HG03558 (cell line): ENCODE measurements around the gene KRCC1.
"Not testable (repeated sequence)": the region's sequence is repeated elsewhere in the genome, so short reads cannot be mapped to it uniquely, and the experiment has no call there.

Experiments
- ATAC-seq: cut with Tn5 transposase; IDR thresholded peaks from one replicate; pipeline ENCODE4 v1.9.1; 2021; ENCODE audit warnings: moderate number of reproducible peaks; ENCODE audit not compliant: unreplicated experiment; ENCODE audit errors: extremely low read depth

KRCC1 gene

DNA sequence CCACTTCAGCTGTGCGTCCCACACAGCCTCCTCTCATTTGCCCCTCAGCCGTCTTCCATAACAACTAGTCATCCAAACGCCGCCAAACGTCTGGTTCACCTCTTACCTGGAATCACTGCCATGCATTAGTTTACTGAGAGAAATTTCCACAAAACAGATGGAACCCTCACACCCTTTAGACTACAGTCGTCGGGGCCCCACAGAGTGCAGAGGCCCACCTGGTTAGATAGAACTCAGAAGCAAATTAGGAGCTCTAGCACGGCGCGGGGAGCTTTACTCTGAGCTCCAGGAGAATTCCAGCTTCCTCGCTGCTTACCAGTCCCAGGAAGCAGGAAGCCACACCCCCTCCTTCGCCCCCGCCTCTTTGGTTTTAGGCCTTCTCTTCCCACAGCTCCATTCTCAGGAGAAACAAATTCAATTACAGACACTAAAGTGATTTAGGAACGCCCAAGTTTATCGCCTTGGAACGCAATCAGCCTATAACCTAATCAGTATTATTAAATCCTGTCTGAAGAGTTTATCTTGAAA, 48.6 kb downstream of the KRCC1 start:
- ATAC-seq = no peak

DNA sequence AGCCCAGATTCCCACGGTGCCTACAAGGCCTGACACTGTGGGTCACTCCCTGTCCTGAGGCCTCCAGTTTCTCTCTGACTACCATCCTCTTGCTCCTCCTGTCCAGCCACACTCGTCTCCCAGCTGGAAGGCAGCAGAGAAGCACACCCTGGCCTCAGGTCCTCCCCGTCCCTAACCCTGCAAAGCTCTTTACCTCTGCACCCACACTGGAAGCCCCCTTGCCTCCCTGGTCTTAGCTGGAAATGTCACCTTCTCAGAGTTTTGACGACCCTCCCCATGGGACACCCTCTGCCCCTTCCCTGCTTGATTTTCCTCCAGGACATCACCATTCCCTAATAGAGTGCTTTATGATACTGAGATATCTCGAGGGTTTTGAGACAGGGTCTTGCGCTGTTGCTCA, 49.8 kb downstream of the KRCC1 start:
- ATAC-seq = no peak

DNA sequence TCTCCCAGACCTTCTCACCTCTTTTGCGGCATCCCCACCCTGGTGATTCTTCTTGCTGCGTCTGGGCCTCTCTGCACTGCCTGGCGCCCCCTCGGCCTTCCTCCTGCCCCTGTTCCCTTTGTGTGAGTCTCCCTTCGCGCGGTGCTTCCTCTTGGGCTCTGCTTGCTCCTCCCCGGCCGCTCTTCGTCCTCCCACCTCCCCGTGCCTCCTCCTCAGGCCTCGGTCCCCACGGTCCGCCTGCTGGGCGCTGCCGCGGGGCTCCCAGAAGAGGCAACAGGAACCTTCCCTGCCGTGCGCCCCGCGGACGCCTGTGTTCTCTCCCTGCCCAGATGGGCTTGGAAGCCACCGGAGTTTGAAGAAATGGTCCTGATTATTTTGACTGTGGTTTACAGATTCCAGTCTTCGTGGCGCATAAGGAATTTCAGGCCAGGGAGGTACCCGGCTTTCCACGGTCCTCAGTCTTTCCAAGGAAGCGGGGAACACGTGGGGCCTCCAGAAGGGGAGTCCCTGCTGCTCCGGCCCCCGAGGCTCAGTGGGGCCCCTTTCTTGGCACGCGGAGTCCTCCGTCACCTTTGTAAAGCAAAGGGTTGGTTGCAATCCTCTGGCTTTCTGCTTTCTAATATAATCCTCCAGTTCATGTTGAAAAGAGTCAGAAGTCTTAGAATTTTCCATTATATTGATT, 52.4 kb downstream of the KRCC1 start:
- no peak for ATAC-seq

DNA sequence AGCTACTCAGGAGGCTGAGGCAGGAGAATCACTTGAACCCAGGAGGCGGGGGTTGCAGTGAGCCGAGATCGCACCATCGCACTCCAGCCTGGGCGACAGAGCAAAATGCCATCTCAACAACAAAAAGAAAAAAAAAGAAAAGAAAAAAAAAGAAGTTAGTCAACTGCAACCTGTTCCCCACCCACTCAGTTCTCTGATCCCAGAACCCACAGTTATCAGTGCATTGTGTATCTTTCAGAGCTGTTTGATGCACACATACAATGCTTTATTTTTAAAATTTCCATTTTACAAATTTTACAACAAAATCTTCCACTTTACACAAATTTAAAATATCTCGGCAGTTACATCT, 53.2 kb downstream of the KRCC1 start:
- ATAC-seq = no peak

DNA sequence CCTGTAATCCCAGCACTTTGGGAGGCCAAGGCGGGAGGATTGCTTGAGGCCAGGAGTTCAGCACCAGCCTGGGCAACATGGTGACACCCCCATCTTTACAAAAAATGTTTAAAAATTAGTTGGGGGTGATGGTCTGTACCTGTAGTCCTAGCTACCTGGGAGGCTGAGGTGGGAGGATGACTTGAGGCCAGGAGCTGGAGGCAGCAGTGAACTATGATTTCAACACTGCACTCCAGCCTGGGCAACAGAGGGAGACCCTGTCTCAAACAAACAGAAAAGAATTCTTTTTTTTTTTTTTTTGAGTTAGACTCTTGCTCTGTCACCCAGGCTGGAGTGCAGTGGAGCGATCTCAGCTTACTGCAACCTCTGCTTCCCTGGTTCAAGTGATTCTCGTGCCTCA, 55.1 kb downstream of the KRCC1 start:
- ATAC-seq = not testable (repeated sequence)

DNA sequence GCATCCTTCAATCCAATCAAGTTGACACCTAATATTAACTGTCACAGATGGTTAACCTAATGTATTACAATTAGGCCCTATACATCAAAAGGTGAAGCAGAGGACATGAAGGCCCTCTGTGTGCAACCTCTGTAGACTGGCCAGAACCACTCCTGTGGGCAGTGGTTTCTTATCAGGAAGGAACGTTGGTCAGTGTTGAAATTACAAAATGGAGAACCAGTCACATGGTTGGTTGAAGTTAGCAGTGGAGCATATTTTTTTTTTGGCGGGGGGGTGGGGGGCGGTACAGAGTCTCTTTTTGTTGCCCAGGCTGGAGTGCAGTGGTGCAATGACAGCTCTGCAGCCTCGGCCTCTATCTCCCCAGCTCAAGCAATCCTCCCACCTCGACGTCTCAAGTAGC, 59.0 kb downstream of the KRCC1 start:
- ATAC-seq = no peak

DNA sequence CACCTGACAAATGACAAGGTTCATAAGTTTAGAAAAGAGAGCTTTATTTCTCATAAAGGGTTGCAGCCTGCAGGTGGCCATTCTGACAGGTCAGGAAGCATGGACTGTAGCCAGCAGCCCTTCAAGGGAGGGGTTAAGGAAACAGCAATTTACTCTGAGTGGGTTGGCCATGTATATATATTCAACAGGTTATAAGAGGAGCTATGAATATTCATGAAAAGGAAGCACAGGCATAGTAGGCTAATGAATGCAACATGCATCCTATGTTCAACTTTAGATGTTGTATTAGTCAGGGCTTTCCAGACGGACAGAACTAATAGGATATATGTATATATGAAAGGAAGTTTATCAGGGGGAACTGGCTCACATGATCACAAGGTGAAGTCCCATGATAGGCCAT, 59.8 kb downstream of the KRCC1 start:
- ATAC-seq = no peak

DNA sequence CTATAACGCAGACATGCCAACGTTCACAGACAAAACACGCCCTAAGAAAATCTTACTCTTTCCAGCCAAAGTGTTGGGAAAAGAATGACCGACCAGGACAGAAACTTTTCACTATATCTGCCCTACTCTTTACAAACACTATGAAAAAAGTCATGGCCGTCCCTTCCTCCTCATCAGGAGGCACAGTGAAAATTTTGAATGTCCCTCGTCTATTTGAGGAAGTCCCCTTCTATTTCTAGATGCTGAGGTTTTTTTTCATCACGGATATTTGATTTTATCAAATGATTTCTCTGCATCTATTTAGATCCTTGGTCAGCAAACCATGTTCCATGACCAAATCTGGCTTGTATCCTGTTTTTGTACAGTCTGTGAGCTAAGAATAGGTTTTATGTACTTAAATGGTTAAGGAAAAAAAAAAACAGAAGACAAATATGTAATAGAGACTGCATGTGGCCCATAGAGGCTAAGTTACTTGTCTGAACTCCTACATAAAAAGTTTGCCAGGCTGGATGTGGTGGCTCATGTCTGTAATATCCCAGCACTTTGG, 61.2 kb downstream of the KRCC1 start:
- ATAC-seq = not testable (repeated sequence)

DNA sequence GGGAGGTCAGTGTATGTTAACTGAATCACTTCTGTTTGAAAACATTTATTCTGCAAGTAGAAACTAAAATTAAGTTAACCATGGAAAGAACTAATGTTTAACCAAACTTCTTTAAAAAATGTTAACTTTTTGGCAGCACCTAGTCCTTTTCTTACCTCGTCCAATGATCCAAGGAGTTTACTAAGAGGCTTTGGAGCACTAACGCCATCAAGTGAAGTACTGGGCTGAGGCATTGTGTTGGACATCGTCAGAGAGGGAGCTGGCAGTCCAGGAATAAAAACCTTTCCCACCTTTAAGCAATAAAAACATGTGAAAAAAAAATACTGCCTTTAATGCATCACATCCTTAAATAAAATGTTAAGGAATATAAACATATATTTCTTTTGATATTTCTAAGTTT, 63.0 kb downstream of the KRCC1 start:
- ATAC-seq = not testable (repeated sequence)

DNA sequence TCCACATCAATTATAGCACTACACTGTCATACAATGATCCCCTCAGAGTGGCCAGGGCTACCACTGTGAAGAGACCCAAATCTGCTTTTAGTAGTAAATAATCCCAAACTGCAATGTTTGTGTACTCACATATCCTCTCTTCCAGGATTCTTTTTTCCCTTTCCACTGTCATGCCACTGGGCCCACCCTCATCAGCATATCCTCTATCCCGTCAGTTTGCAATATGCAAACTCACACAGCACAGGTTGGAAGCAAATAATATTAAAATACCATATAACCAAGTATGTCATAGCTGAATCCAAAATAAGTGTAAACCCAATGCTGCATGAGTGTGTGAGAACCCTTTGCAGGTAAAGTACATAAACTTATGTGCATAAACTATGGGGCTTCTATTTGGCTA, 68.1 kb downstream of the KRCC1 start:
- not testable (repeated sequence) for ATAC-seq

DNA sequence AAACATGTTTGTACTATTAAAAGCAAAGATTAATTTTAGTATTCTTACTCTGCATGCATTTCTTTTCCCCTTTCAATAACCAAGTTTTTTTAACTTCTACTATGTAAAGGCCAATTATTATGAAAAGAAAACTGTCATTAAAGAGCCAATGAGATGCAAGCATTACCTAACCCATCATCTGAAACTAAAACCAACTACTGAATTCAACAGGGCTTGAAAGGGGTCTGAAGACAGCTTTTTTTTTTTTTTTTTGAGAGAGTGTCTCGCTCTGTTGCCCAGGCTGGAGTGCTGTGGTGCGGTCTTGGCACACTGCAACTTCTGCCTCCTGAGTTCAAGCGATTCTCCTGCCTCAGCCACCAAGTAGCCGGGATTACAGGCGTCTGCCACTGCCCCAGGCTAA, 69.7 kb downstream of the KRCC1 start:
- ATAC-seq = not testable (repeated sequence)

DNA sequence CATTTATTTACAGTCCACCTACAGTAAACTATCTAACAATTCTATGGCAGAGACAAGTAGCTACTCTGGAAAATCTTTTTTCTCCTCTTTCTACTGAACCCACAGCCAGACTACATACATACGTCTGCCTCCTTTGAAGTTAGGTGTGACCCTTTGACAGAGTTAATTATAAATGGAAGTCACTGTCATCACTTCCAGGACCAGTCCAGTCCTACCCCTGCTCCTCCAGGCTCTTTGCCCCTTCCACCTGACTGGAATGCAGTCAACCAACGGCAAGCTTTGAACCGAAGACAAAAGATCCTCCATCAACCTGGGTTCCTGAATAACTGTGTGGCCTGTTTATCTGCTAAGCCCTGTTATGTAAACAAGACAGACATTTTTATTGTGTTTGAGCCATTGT, 74.4 kb downstream of the KRCC1 start:
- not testable (repeated sequence) for ATAC-seq
